ENCODE results near the gene MOB3A.

GRCh38 chr19:2100719-2101061 is 4.6 kb upstream of the MOB3A start:
- no peak for TF ChIP-seq CTCF (IDR thresholded peaks at IDR 0.05; ENCODE audit: low read depth, low read length)
- no peak for TF ChIP-seq POLR2A (IDR thresholded peaks at IDR 0.05; ENCODE audit: extremely low read depth, insufficient read length)
- no peak for TF ChIP-seq MAX (IDR thresholded peaks at IDR 0.05; ENCODE audit: low read depth, low read length)
- TF ChIP-seq MYC (IDR thresholded peaks at IDR 0.05; ENCODE audit: low read depth, low read length): no peak

Measured in NB4 (cell line).